Fibroblast of upper back skin (primary cell): ENCODE data around the gene IL21R.
"Not testable (repeated sequence)": the region's sequence is repeated elsewhere in the genome, so short reads cannot be mapped to it uniquely, and the experiment has no call there.

Experiments
- DNase-seq: peaks from one replicate; pipeline ENCODE4 v3.0.0-alpha.2; 2013

The IL21R gene

DNA sequence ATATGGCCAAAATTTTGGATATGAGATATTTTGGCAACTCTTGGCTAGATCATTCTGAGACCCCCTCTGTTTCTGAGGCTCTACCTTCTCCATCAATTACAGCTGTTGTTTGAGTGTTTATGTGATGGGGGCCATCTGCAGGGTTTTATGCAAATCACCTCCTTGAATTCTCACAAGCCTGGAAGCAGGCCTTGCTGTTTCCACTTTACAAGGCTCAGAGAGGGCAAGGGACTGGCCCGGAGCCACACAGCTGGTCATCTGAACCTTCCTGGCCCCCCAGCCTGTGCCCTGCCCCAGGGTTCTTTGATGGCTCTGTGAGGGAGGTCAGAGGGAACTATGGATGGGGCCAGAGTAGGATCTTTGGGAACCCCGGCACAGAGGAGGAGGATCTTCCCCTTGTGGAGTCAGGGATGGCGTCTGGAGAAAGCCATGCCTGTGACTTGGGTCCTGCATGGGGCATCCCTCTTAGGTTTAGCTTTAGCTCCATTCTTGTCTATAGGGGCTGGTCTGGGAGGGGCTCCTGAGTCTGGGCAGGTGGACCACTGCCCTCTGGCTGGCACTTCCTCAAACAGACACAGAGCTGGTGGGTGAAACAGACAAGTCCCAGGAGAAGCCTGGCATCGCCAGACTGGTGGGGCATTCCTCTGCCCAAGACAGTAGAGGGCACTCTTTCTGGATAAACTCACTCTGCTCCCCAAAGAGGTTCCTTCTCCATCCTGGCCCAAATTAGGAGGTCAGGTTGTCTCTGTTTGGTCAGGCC is 26.2 kb downstream of the IL21R start:
- no peak for DNase-seq

DNA sequence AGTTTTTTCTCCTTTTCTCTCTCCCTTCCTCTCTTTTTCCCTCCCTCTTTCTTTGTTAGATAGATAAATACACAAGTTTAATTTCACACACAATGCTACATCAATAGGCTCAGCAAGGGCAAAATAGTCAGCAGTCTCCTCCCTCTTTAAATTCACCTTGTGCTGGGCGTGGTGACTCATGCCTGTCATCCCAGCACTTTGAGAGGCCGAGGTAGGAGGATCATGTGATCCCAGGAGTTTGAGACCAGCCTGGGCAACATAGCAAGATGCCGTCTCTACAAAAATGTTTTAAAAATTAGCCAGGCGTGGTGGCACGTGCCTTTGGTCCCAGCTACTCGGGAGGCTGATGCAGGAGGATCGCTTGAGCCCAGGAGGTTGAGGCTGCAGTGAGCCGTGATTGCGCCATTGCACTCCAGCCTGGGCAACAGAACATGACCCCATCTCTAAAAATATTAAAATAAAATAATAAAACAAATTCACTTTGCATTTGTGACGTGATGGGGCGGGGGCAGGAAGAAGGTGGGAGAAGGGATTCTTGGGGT is 27.4 kb downstream of the IL21R start:
- DNase-seq, result no peak

DNA sequence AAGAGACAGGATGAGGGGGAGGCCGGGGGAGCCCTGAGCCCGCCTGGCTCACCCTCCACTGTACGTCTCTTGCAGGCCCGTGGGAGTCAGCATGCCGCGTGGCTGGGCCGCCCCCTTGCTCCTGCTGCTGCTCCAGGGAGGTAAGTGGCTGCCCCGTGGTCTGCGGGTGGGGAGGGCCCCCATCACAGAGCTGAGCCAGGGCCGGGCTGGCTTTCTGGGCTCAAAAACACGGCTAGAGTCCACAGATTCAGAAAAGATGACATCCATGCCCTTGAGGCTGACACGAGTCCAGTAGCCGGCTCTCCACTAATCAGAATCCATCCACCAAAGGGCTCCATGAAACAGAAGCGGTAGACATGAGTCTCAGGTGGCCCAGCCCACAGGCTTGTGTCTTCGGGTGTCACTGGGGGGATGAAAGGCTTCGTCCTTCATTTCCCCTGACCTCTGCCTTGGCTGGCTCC is 28.0 kb downstream of the IL21R start:
- DNase-seq, result no peak

DNA sequence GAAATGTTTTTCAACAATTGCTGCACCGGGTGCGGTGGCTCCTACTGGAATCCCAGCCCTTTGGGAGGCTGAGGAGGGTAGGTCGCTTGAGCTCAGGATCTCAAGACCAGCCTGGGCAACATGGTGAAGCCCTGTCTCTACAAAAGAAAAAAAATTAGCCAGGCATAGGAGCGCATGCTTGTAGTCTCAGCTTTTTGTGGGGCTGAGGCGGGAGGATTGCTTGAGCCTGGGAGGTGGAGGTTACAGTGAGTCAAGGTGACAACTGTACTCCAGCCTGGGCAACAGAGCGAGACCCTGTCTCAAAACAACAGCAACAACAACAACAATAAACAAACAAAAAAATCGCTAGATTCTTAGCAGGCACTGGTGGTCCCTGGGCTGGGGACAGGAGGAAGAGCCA is 28.5 kb downstream of the IL21R start:
- no peak for DNase-seq

DNA sequence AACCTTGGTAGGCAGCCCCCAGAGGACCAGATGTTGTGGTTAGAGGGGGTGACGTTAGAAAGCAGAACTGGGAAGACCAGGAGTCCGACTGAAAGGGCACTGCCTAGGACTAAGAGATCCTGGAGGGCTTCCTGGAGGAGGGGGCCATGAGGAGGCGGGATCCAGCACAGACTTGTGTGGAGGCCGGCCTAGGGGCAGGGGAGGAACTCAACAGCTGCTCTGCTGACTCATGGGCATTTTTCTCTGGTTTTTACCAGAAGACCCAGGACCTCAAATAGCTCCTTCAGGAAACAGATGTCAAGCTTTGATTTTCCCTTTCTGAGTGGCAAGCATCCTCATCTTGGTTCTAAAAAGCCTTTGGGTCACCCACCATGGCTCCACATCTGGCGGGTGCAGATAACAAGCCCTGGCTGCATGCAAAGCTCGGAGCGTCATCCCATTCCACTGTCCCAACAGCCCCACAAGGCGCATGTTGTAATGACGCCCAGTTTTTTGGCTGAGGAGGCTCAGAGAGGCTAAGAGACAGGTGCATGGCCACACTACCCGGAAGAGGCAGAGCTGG is 29.0 kb downstream of the IL21R start:
- peak; percentile 51 for DNase-seq

DNA sequence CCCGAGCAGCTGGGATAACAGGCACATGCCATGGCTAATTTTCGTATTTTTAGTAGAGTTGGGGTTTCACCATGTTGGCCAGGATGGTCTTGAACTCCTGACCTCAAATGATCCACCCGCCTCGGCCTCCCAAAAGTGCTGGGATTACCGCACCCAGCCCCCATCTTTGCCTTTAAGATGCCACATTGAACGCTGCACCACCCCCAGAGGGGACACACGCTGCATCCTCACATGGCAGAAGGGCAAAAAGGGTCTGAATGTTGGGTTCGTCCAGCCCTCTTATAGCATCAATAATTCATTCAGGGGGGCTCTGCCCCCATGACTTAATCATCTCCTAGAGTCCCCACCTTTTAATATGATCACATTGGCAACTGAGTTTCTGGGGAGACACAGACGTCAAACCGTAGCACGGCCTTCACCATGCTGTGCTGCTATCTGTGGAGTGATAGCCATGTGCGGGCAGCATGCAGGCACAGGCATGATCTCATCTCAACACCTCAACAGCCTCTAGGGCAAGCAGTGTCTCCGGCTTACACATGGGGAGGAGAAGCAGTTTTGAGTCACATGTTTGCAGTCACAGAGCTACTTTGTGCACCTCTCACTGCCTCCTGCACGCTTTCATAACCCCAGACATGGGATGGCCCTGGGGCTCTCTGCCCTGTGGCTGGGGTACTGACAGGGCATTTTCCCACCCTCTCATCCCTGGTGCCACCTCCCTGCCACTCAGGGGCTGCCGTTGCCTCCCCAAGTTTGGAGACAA is 30.0 kb downstream of the IL21R start:
- DNase-seq, result peak; percentile 39

DNA sequence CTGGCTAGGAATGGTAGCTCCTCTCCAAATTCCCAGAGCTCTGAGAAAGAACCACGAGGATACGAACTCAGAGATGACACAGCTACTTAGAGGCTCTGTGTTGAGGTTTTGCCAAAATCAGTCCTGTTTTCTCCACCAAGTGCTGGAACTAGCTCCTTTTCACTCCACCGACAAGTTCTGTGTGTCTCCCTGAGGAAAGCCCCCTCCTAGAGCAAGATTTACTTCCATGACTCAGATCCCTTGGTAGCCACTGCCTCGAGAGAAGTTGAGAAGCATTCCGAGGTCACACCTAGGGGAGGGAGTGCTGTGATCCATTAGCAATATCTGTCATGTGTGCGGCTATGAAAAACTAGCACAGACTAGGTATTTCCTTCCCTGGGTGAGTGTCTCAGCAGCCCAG is 30.6 kb downstream of the IL21R start:
- DNase-seq, result peak; percentile 94

DNA sequence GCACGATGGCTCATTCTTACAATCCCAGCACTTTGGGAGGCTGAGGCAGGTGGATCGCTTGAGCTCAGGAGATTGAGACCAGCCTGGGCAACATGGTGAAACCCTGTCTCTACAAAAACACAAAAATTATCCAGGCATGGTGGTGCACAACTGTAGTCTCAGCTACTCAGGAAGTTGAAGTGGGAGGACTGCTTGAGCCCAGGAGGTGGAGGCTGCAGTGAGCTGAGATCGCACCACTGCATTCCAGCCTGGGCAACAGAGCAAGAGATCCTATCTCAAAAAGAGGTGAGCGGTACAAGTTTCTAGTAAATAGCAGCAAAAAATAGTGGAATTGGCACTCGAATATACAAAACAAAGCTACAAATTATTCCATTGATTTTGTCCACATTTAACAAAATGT is 31.2 kb downstream of the IL21R start:
- DNase-seq, result not testable (repeated sequence)

DNA sequence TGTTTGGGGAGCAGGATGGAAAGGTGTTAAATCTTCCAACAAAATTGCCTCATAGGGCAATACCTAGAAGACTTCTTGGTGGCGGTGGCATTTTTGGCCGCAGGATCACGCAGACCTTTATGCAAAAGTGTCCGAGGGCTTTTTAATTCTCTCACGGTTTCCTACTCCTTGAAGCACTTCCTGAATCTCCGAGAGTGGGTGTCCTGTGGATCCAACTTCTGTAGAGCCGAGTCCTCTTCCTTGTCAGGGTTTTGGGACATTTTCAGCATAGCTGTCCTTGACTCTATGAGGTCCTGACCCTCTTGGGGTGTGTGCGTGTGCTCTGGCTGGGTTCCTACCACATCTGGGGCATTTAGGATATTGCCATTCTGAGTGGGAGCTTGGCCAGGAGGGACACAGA is 31.7 kb downstream of the IL21R start:
- no peak for DNase-seq

DNA sequence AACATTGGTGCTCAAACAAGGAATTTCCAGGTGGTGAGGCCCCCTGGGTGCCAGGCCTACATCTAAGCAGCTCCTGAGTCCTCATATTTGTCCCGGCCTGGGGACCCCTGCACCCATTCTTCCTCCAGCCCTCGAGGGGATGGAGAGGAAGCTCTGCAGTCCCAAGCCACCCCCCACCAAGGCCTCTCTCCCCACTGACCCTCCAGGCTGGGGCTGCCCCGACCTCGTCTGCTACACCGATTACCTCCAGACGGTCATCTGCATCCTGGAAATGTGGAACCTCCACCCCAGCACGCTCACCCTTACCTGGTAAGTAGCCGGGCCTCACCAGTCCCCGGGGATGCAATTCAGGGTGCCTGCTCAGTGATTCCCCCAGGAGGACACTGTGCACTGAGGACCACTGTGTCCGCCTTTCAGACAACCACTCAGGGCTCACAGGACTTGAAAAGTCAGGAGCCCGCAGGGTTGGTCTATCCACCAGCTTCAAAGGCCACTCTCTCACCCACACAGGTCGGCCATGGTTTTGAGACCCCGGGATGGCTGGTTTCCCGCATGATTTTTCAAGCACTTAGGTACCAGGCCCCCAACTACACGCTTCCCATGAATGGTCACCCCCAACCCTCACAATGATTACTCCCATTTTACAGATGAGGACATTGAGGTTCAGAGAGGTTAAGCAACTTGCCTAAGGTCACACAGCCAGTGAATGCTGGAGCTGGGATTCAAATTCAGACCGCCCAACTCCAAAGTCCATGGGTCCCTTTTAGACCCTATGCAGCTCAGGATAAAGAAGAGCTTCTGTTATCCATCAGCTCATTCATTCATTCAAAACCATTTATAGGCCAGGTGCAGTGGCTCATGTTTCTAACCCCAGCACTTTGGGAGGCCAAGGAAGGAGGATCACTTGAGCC is 32.4 kb downstream of the IL21R start:
- no peak for DNase-seq

DNA sequence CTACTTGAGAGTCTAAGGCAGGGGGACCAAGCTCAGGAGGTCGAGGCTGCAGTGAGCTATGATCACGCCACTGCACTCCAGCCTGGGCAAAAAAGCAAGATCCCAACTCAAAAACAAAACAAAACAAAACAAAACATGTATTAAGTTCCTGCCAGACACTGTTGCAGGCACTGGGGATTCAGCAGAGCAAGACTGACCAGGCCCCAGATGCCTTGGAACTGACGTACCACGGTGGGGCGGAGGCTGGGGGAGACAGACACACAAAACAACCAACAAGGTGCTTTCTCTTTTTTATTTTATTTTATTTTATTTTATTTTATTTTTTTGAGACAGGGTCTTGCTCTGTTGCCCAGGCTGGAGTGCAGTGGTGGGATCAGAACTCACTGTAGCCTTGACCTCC is 33.2 kb downstream of the IL21R start:
- DNase-seq, result not testable (repeated sequence)

DNA sequence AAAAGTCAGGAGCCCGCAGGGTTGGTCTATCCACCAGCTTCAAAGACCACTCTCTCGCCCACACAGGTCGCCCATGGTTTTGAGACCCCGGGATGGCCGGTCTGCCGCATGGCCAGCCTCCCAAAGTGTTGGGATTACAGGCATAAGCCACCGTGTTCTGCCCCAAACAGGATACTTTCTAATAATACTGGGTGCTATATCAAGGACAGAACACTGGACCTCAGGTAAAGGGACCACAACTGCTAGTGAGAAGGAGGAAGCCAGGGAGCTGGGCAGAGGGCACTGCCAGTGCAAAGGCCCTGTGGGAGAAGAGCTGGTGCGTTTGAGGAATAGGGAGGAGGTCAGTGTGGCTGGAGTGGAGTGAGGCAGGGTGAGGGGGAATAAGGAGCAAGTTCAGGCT is 34.1 kb downstream of the IL21R start:
- no peak for DNase-seq

DNA sequence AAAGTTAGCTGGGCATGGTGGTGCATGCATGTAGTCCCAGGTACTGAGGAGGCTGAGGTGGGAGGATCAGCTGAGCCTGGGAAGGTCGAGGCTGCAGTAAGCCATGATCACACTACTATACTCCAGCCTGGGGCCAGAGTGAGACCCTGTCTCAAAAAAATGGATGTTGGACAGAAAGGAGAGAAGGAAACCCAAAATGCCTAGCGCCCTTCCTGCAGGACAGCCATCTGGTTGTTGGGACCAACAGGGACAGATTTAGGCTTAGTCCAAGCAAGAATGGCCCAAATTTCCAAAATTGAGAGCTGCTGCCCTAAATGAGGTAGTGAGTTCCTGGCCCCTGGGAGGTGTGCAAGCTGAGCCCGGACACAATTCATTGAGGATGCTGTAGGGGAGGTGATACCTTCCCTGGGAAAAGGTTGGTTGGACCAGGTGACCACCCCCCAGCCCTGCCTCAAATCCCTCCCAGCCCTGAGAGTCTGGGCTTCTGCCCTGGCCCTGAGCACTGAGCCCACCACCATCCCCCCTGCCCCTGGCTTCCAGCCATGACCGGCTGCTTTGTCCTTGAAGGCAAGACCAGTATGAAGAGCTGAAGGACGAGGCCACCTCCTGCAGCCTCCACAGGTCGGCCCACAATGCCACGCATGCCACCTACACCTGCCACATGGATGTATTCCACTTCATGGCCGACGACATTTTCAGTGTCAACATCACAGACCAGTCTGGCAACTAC is 35.1 kb downstream of the IL21R start:
- DNase-seq, result no peak

DNA sequence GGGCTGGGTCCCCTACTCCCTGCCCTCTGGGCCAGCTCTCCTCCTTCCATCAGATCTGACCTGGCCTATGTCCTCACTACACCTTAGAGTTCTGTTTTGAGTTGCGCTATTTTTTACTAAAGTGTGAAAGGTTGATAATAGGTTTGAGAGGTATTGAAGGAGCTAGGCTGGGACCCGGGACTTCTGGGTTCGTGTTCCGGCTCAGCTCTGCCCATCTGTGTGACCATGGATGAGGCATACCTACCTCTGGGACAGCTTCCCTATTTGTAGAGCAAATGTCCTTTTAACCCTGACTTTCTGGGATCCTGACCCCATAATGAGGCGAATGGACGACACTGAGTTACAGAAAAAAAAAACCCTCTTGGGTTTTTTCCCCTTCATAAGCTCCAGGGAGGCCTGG is 36.0 kb downstream of the IL21R start:
- no peak for DNase-seq

DNA sequence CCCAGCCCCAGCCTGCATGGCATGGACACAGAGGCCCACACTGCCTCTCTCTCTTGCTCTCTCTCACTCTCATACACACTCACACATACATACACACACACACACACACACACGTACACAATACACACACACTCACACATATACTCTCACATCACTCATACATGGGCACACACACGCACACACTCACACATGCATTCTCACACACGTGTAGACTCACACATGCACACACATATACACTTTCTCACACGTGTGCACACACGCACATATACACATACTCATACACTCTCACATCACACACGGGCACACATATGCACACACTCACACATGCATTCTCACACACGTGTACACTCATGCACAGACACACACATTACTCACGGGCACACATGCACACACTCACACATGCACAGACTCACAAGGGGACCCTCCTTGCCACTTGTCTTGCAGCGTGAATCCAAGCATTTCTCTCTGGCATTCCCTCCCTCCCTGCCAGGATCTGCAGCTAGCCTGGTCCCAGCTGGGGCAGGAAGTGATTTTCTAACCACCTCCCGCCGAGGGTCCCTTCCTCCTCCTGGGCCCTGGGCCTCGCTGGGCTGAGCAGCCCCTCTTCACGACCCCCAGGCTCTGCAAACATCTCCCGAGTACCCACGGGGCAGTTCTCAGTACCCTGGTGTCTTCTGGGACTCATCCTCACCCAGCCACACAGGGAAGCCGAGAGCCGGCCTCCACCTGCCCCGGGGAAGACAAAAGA is 37.5 kb downstream of the IL21R start:
- no peak for DNase-seq

DNA sequence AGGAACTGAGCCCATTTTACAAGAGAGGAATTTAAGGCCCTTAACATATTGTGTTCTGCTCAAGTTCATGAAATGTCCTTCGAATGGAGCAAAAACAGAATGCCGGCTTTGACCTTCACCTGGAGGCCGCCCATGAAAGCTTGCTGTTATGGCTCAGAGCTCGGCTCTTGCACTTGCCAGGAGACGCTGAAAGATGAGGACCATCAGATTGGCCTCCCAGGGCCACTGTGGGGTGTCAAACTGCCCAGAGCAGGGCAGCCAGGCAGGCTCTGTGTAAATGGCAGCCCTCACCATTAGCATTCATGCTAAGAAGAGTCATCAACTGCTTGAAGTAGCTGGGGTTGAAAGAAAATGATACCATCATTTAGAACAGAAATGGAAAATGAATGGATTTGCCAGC is 39.3 kb downstream of the IL21R start:
- DNase-seq, result no peak

DNA sequence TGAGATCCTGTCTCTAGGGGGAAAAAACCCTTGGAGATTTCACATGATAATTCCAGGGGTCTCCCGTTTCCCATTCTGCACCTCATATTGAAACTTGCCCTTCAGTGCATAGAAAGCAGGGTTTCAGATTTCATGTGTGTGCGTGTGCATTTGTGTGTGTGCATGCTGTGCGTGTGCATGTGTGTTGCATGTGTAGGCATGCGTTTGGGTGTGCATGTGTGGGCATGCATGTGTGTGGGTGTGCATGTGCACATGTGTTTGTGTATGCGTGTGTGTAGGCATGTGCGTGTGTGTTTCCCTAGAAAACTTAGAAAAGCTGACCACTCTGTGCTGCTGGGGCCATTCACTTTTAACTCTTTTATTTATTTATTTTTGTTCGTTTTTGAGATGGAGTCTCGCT is 40.0 kb downstream of the IL21R start:
- no peak for DNase-seq

DNA sequence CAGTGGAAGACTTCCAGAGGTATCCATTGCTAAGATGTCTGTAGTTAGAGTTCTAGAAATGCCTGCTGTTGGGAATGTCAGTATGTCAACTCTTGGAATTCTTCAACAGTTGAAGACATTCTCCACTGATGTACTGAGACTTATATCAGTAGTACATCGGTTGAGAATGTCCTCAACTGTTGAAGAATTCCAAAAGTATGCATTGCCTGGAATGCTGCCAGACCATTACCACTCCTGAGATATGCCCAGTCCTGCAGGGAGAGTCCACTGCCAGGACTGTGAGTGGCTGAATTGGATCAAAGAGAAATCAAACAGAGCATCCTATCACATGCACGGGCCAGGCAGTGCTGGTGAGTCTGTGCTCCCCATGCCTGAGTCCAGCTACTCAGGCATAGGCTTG is 42.0 kb downstream of the IL21R start:
- peak; percentile 70 for DNase-seq

DNA sequence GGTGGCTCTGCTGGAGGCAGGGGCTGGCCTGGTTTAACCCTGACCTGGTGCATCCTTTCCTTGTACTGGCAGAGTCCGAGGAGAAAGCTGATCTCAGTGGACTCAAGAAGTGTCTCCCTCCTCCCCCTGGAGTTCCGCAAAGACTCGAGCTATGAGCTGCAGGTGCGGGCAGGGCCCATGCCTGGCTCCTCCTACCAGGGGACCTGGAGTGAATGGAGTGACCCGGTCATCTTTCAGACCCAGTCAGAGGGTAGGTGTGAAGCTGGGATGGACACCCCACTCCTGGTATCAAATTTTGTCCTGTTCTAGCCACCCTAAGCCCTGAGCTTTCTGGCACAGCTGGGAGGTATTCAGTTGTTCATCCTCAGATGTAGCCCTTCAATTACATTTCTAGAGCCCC is 42.5 kb downstream of the IL21R start:
- no peak for DNase-seq

DNA sequence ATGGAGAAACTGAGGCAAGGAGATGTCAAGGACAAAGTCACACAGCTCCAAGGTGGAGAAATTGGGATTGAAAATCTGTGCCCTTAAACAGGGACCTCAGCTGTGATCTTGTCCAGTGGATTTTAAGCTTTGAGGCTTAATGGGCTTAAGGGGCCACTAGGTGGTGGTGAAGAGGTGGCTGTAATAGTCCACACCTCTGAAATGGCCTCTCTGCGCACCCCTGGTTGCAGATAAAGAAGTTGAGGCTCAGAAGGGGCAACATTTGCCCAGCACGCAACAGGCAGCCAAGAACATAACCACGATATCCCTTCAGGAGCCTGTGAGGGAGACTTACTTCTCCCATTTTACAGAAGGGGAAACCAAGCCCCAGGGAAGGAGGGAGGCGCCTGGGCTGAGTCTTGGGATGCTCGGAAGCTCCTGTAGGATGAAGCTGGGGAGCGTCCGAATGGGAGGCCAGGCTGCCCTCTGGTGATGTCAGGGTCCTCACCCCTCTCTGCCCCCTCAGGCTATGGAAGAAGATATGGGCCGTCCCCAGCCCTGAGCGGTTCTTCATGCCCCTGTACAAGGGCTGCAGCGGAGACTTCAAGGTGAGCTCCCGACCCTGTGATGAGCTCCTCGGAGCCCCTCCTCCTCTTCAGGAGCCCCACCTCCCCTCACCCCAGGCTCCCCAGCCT is 43.7 kb downstream of the IL21R start:
- DNase-seq, result no peak

DNA sequence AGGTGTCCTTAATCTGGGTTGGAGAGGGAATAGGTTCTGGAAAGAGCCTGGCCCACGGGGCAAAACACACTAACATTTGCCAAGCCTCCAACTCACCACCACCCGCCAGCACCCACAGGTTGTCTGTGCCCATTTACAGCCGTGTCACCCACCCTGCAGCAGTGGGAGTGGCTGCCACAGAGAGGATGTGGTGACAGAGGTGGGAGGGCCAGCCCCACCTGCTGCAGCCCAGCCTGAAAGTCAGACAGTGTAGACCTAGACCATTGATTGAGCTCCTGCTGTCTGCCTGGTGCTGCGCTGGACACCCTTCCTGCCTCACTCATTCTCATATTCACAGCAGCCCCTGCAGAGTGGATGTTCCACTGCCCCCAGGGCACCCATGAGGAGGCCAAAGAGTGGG is 44.7 kb downstream of the IL21R start:
- DNase-seq, result no peak
